Activated CD4-positive, CD25-positive, alpha-beta regulatory T cell treated with anti-CD3 and anti-CD28 coated beads, Interleukin-2, amount 50 U/mL, for 72 hours (primary cell): ENCODE measurements around the gene TNIK.
"Not testable (repeated sequence)": the region's sequence is repeated elsewhere in the genome, so short reads cannot be mapped to it uniquely, and the experiment has no call there.

Source experiments
- DNase-seq: peaks from one replicate; pipeline ENCODE4 v3.0.0; 2021

The TNIK gene

GRCh38 chr3:171468296-171468906 lies 8.2 kb upstream of the TNIK start:
- no peak for DNase-seq

GRCh38 chr3:171465763-171466162 lies 5.6 kb upstream of the TNIK start:
- DNase-seq = no peak

- no peak for DNase-seq
These were observed 4.3 kb upstream of the TNIK start for GRCh38 chr3:171464462-171464861.

GRCh38 chr3:171462224-171462623 lies 2.0 kb upstream of the TNIK start:
- no peak for DNase-seq

GRCh38 chr3:171461525-171461917 lies 1.3 kb upstream of the TNIK start:
- no peak for DNase-seq

- DNase-seq = peak; percentile 53
These were observed 720 bp upstream of the TNIK start for GRCh38 chr3:171460725-171461524.

GRCh38 chr3:171459137-171459941 lies 866 bp downstream of the TNIK start:
- DNase-seq = peak; percentile 57

GRCh38 chr3:171458864-171459136 lies 1.4 kb downstream of the TNIK start:
- DNase-seq = no peak

GRCh38 chr3:171458071-171458863 lies 1.9 kb downstream of the TNIK start:
- no peak for DNase-seq

- no peak for DNase-seq
These were observed 2.6 kb downstream of the TNIK start for GRCh38 chr3:171457607-171458061.

GRCh38 chr3:171456765-171457606 lies 3.2 kb downstream of the TNIK start:
- DNase-seq = no peak

GRCh38 chr3:171455603-171456550 lies 4.3 kb downstream of the TNIK start:
- DNase-seq = no peak

GRCh38 chr3:171454041-171454440 lies 6.2 kb downstream of the TNIK start:
- DNase-seq = no peak

- DNase-seq = no peak
These were observed 6.9 kb downstream of the TNIK start for GRCh38 chr3:171453180-171453886.

GRCh38 chr3:171452328-171452727 lies 7.9 kb downstream of the TNIK start:
- no peak for DNase-seq

- no peak for DNase-seq
These were observed 8.3 kb downstream of the TNIK start for GRCh38 chr3:171451915-171452314.

GRCh38 chr3:171447579-171447891 lies 12.7 kb downstream of the TNIK start:
- not testable (repeated sequence) for DNase-seq

GRCh38 chr3:171446801-171447578 lies 13.2 kb downstream of the TNIK start:
- DNase-seq = no peak

GRCh38 chr3:171446301-171446700 lies 13.9 kb downstream of the TNIK start:
- DNase-seq = no peak
